K562 (cell line): ENCODE data around the gene MSI1. TPM values are rescaled to one million over a fixed set of nuclear protein-coding genes. Genes with fewer than 3 reads are reported as not detected.

Experiments used
- BACH1 ChIP-seq: fragments of 200-800 bp; sonication (Bioruptor generic); IDR thresholded peaks from 2 replicates; pipeline ENCODE4 v1.6.1; 2016; ENCODE audit warnings: missing genetic modification characterization, missing compliant biosample characterization
- BCLAF1 ChIP-seq, 2 experiments: fragments of 450-650 bp in 1 of 2; IDR thresholded peaks; 2 replicates each; pipeline ENCODE4 v1.6.1; 2011 to 2017; ENCODE audit warnings: low read depth in 2 of 2, antibody characterized with exemption in 1 of 2, borderline replicate concordance in 1 of 2, low read length in 1 of 2, mild to moderate bottlenecking in 1 of 2, mixed read lengths in 1 of 2; ENCODE audit not compliant: control insufficient read depth in 1 of 2
- CBX3 ChIP-seq, 2 experiments: IDR thresholded peaks; 1 replicate in 1 of 2; 2 replicates in 1 of 2; pipeline ENCODE4 v1.6.1; 2012; ENCODE audit warnings: inconsistent platforms in 2 of 2, low read length in 2 of 2, borderline replicate concordance in 1 of 2, control low read depth in 1 of 2
- KAT2B ChIP-seq: IDR thresholded peaks from one replicate; pipeline ENCODE4 v1.6.1; 2012; ENCODE audit warnings: low read depth, mild to moderate bottlenecking, control low read depth, inconsistent platforms, low read length, moderate library complexity
- MAFF ChIP-seq: IDR thresholded peaks from 2 replicates; pipeline ENCODE4 v1.6.1; 2012; ENCODE audit warnings: low read length, improper control_type of control experiment
- MEF2D ChIP-seq: conservative IDR thresholded peaks from 2 replicates; pipeline ENCODE4 v1.6.1; 2016; ENCODE audit warnings: low read depth, missing genetic modification characterization, missing compliant biosample characterization
- NBN ChIP-seq: fragments of 450-650 bp; IDR thresholded peaks from 2 replicates; pipeline ENCODE4 v1.6.1; 2016; ENCODE audit warnings: low read depth, mild to moderate bottlenecking
- PTBP1 ChIP-seq: fragments of 200-400 bp; formaldehyde crosslinking; IDR thresholded peaks from 2 replicates; pipeline ENCODE4 v1.6.1; 2017; ENCODE audit warnings: low read depth, low read length
- PTTG1 ChIP-seq: fragments of 450-650 bp; IDR thresholded peaks from 2 replicates; pipeline ENCODE4 v1.6.1; 2016; ENCODE audit warnings: low read depth, mild to moderate bottlenecking, missing genetic modification characterization, missing compliant biosample characterization
- U2AF2 ChIP-seq: fragments of 200-400 bp; formaldehyde crosslinking; optimal IDR thresholded peaks from 2 replicates; pipeline ENCODE3; 2017; ENCODE audit warnings: low read depth, mild to moderate bottlenecking, low read length
- UBTF ChIP-seq, 2 experiments: IDR thresholded peaks; 2 replicates each; pipeline ENCODE4 v1.6.1; 2012; ENCODE audit warnings: improper control_type of control experiment in 2 of 2, low read depth in 2 of 2, low read length in 2 of 2, borderline replicate concordance in 1 of 2
- ZNF121 ChIP-seq: sonication (generic); formaldehyde crosslinking; conservative IDR thresholded peaks from 2 replicates; pipeline ENCODE4 v1.8.0; 2022; ENCODE audit warnings: missing genetic modification reagents
- ZNF23 ChIP-seq: fragments of 250-450 bp; sonication (Bioruptor Pico); IDR thresholded peaks from 2 replicates; pipeline ENCODE4 v1.4.0; 2020; ENCODE audit warnings: mild to moderate bottlenecking
- ZNF274 ChIP-seq: IDR thresholded peaks from 2 replicates; pipeline ENCODE4 v1.6.1; 2011; ENCODE audit warnings: low read depth, mild to moderate bottlenecking, low read length, moderate library complexity, borderline replicate concordance
- ZNF740 ChIP-seq, 3 experiments: fragments of 200-800 bp in 1 of 3; sonication (Bioruptor generic) in 1 of 3; sonication (generic) in 1 of 3; formaldehyde crosslinking in 1 of 3; IDR thresholded peaks; 2 replicates each; pipeline versions ENCODE4 v1.6.1 to v1.8.0; 2016 to 2022; ENCODE audit warnings: mild to moderate bottlenecking in 2 of 3, missing compliant biosample characterization in 2 of 3, missing genetic modification characterization in 2 of 3, missing genetic modification reagents in 1 of 3
- ZNF766 ChIP-seq: fragments of 200-800 bp; sonication (Bioruptor generic); conservative IDR thresholded peaks from 2 replicates; pipeline ENCODE4 v1.6.1; 2016; ENCODE audit warnings: missing genetic modification characterization, missing compliant biosample characterization
- polyA plus RNA-seq, 8 experiments: library from polyadenylated mRNA; depleted of rRNA in 4 of 8; stranded (reverse) in 5 of 8; unstranded in 3 of 8; fragments of >200 nt; fragmentation: Nextera tagmentation in 2 of 8; fragmentation: Illumina TruSeq in 1 of 8; extraction: Ambion mirVana in 2 of 8; extraction: Trizol in 1 of 8; gene quantifications; 2 replicates each; pipeline versions ENCODE4 v1.2.1 to v1.2.3, GENCODE V29; 2011 to 2014; ENCODE audit warnings: inconsistent platforms in 1 of 8, missing spikeins in 1 of 8
- total RNA-seq, 7 experiments: library from RNA; depleted of rRNA in 6 of 7; stranded (reverse); fragments of >200 nt in 6 of 7; fragmentation: Illumina TruSeq in 2 of 7; extraction: Trizol in 2 of 7; gene quantifications; 2 replicates each; pipeline versions ENCODE4 v1.2.1 to v1.2.3, GENCODE V29; 2011 to 2021; ENCODE audit warnings: low replicate concordance in 1 of 7
- TF ChIP-seq, protein P1 (sequence below): fragments of 250-450 bp; sonication (Bioruptor Pico); IDR thresholded peaks from 2 replicates; pipeline ENCODE4 v1.5.0; 2021; ENCODE audit warnings: mild to moderate bottlenecking, borderline replicate concordance

MSI1 gene
- total and polyA plus RNA-seq, 9 of the 15 experiments (the other 6 are each of a cell fraction or from before 2014, with no cell fraction given) = 0.16 TPM; not detected in 8

- TF ChIP-seq, protein P1, sequence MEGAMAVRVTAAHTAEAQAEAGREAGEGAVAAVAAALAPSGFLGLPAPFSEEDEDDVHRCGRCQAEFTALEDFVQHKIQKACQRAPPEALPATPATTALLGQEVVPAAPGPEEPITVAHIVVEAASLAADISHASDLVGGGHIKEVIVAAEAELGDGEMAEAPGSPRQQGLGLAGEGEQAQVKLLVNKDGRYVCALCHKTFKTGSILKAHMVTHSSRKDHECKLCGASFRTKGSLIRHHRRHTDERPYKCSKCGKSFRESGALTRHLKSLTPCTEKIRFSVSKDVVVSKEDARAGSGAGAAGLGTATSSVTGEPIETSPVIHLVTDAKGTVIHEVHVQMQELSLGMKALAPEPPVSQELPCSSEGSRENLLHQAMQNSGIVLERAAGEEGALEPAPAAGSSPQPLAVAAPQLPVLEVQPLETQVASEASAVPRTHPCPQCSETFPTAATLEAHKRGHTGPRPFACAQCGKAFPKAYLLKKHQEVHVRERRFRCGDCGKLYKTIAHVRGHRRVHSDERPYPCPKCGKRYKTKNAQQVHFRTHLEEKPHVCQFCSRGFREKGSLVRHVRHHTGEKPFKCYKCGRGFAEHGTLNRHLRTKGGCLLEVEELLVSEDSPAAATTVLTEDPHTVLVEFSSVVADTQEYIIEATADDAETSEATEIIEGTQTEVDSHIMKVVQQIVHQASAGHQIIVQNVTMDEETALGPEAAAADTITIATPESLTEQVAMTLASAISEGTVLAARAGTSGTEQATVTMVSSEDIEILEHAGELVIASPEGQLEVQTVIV (CRISPR knock-in tag) = no peak
- TF ChIP-seq ZNF274 (no peak), NBN (peak; percentile 40; the same call in 1 of the 2 replicates), UBTF (IDR thresholded peaks at IDR 0.05; ENCODE audit: borderline replicate concordance in 1 of 2, low read depth in 2 of 2, low read length in 2 of 2) (no peak), PTBP1 (no peak), ZNF23 (CRISPR knock-in tag) (no peak), ZNF766 (CRISPR knock-in tag) (peak; percentile 91), BACH1 (tag) (no peak; the same call in 1 of the 2 replicates), ZNF121 (no peak), CBX3 (IDR thresholded peaks at IDR 0.05; ENCODE audit: borderline replicate concordance in 1 of 2, low read length in 2 of 2) (no peak; a peak in 2 of 3 replicates), MAFF (no peak), KAT2B (peak; percentile 61), U2AF2 (no peak), PTTG1 (no peak), MEF2D (tag) (no peak), BCLAF1 (IDR thresholded peaks at IDR 0.05; ENCODE audit: borderline replicate concordance in 1 of 2, control insufficient read depth in 1 of 2, low read depth in 2 of 2, low read length in 1 of 2) (no peak), ZNF740 (CRISPR knock-in tag; IDR thresholded peaks at IDR 0.05) (0 out of 2 replicates have a peak, but pooled peaks have one; percentile 17), ZNF740 (tag; IDR thresholded peaks at IDR 0.05) (no peak)
Observed at GRCh38 chr12:120317224-120318105, 51.5 kb downstream of the MSI1 start (continued).
